ENCODE measurements around the gene COMMD6.

Gene COMMD6

GRCh38 chr13:75482070-75482819 is 55.4 kb downstream of the COMMD6 start, which contains the start of gene TBC1D4:
Gene TBC1D4 (minus strand): TSS chr13:75482169. CDS start chr13:75481767, 402 bp downstream.
- peak; percentile 15 for DNase-seq (ENCODE audit: low read depth)

- no peak for DNase-seq (ENCODE audit: low read depth)
These were observed 56.2 kb downstream of the COMMD6 start for GRCh38 chr13:75481176-75482069.

GRCh38 chr13:75480671-75481175 is 56.9 kb downstream of the COMMD6 start:
- DNase-seq (ENCODE audit: low read depth) = no peak

- no peak for DNase-seq (ENCODE audit: low read depth)
These were observed 58.4 kb downstream of the COMMD6 start for GRCh38 chr13:75479102-75479740.

- no peak for DNase-seq (ENCODE audit: low read depth)
These were observed 59.0 kb downstream of the COMMD6 start for GRCh38 chr13:75478659-75479058.
